HL-60 (cell line): Measurements from ENCODE around the gene XYLT1.

Experiments used
- GABPA ChIP-seq: IDR thresholded peaks from 2 replicates; pipeline ENCODE4 v1.6.1; 2012; ENCODE audit warnings: low read depth
- POLR2AphosphoS5 ChIP-seq: IDR thresholded peaks from 2 replicates; pipeline ENCODE4 v1.6.1; 2012; ENCODE audit warnings: low read depth
- SPI1 ChIP-seq: IDR thresholded peaks from 2 replicates; pipeline ENCODE4 v1.6.1; 2012; ENCODE audit warnings: low read depth, mild to moderate bottlenecking, borderline replicate concordance
- TF ChIP-seq, protein P1 (sequence below): IDR thresholded peaks from one replicate; pipeline ENCODE4 v1.5.1; 2011; ENCODE audit warnings: low read length, control low read depth, inconsistent platforms; ENCODE audit not compliant: insufficient read depth
- TF ChIP-seq, protein P2 (sequence below): IDR thresholded peaks from 2 replicates; pipeline ENCODE4 v1.6.1; 2012; ENCODE audit warnings: low read depth; ENCODE audit not compliant: insufficient replicate concordance

DNA sequence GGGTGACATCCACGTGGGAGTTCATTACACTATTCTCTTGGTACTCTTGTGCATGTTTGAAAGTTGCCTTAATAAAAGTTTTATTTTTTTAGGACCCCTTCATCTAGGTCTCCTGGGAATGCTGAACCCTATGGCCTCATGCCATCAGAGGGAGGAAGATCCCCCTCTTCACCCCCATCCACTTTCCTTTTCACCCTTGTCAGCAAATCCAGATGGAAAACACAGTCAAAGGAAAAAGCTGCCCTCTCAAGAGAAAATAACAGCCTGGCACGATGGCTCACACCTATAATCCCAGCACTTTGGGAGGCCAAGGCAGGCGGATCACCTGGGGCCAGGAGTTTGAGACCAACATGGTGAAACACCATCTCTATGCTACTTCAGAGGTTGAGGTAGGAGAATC, 274.2 kb downstream of the XYLT1 start:
- TF ChIP-seq, protein P1, sequence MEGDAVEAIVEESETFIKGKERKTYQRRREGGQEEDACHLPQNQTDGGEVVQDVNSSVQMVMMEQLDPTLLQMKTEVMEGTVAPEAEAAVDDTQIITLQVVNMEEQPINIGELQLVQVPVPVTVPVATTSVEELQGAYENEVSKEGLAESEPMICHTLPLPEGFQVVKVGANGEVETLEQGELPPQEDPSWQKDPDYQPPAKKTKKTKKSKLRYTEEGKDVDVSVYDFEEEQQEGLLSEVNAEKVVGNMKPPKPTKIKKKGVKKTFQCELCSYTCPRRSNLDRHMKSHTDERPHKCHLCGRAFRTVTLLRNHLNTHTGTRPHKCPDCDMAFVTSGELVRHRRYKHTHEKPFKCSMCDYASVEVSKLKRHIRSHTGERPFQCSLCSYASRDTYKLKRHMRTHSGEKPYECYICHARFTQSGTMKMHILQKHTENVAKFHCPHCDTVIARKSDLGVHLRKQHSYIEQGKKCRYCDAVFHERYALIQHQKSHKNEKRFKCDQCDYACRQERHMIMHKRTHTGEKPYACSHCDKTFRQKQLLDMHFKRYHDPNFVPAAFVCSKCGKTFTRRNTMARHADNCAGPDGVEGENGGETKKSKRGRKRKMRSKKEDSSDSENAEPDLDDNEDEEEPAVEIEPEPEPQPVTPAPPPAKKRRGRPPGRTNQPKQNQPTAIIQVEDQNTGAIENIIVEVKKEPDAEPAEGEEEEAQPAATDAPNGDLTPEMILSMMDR, result no peak
- TF ChIP-seq GABPA, result no peak
- TF ChIP-seq, protein P2, sequence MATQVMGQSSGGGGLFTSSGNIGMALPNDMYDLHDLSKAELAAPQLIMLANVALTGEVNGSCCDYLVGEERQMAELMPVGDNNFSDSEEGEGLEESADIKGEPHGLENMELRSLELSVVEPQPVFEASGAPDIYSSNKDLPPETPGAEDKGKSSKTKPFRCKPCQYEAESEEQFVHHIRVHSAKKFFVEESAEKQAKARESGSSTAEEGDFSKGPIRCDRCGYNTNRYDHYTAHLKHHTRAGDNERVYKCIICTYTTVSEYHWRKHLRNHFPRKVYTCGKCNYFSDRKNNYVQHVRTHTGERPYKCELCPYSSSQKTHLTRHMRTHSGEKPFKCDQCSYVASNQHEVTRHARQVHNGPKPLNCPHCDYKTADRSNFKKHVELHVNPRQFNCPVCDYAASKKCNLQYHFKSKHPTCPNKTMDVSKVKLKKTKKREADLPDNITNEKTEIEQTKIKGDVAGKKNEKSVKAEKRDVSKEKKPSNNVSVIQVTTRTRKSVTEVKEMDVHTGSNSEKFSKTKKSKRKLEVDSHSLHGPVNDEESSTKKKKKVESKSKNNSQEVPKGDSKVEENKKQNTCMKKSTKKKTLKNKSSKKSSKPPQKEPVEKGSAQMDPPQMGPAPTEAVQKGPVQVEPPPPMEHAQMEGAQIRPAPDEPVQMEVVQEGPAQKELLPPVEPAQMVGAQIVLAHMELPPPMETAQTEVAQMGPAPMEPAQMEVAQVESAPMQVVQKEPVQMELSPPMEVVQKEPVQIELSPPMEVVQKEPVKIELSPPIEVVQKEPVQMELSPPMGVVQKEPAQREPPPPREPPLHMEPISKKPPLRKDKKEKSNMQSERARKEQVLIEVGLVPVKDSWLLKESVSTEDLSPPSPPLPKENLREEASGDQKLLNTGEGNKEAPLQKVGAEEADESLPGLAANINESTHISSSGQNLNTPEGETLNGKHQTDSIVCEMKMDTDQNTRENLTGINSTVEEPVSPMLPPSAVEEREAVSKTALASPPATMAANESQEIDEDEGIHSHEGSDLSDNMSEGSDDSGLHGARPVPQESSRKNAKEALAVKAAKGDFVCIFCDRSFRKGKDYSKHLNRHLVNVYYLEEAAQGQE, result no peak
- no peak for TF ChIP-seq POLR2AphosphoS5
- no peak for TF ChIP-seq SPI1
